ENCODE measurements around the gene LRIG3.
"Not testable (repeated sequence)": the region's sequence is repeated elsewhere in the genome, so short reads cannot be mapped to it uniquely, and the experiment has no call there.

LRIG3 gene

GRCh38 chr12:58895053-58895452, 25.3 kb downstream of the LRIG3 start:
- DNase-seq: no peak

GRCh38 chr12:58894040-58894439, 26.3 kb downstream of the LRIG3 start:
- DNase-seq: no peak

- DNase-seq: no peak
These were observed 26.8 kb downstream of the LRIG3 start for GRCh38 chr12:58893495-58893894.

- DNase-seq: no peak
These were observed 30.7 kb downstream of the LRIG3 start for GRCh38 chr12:58889557-58889956.

- no peak for DNase-seq
These were observed 32.0 kb downstream of the LRIG3 start for GRCh38 chr12:58888131-58888783.

GRCh38 chr12:58887068-58887467, 33.2 kb downstream of the LRIG3 start:
- no peak for DNase-seq

- DNase-seq: no peak
These were observed 33.8 kb downstream of the LRIG3 start for GRCh38 chr12:58886474-58886873.

- DNase-seq: no peak
These were observed 35.4 kb downstream of the LRIG3 start for GRCh38 chr12:58884916-58885315.

- DNase-seq: no peak
These were observed 36.5 kb downstream of the LRIG3 start for GRCh38 chr12:58883576-58884334.

- DNase-seq: no peak
These were observed 37.5 kb downstream of the LRIG3 start for GRCh38 chr12:58882826-58883225.

GRCh38 chr12:58881816-58882215, 38.5 kb downstream of the LRIG3 start:
- no peak for DNase-seq

GRCh38 chr12:58880639-58881038, 39.7 kb downstream of the LRIG3 start:
- no peak for DNase-seq

- no peak for DNase-seq
These were observed 43.0 kb downstream of the LRIG3 start for GRCh38 chr12:58877243-58877743.

- DNase-seq: no peak
These were observed 46.8 kb downstream of the LRIG3 start for GRCh38 chr12:58873496-58873895.

- no peak for DNase-seq
These were observed 48.7 kb downstream of the LRIG3 start for GRCh38 chr12:58871556-58871955.

GRCh38 chr12:58870595-58870994, 49.7 kb downstream of the LRIG3 start:
- DNase-seq: no peak

- DNase-seq: no peak
These were observed 59.5 kb downstream of the LRIG3 start for GRCh38 chr12:58860788-58861240.

GRCh38 chr12:58860056-58860787, 60.1 kb downstream of the LRIG3 start:
- no peak for DNase-seq

GRCh38 chr12:58858030-58858429, 62.3 kb downstream of the LRIG3 start:
- no peak for DNase-seq

GRCh38 chr12:58857206-58857605, 63.1 kb downstream of the LRIG3 start:
- DNase-seq: not testable (repeated sequence)

- not testable (repeated sequence) for DNase-seq
These were observed 64.7 kb downstream of the LRIG3 start for GRCh38 chr12:58855630-58856029.

GRCh38 chr12:58850826-58851225, 69.5 kb downstream of the LRIG3 start:
- DNase-seq: no peak

- DNase-seq: no peak
These were observed 72.3 kb downstream of the LRIG3 start for GRCh38 chr12:58847901-58848600.

All from CD4-positive, alpha-beta T cell treated with Interleukin-12 subunit alpha and Interleukin-12 subunit beta, for 1 hour (primary cell).